Activated gamma-delta T cell treated with anti-CD3 and anti-CD28 coated beads, Interleukin-2, amount 50 U/mL, for 16 hours (primary cell): ENCODE data around the gene CALU.
A peak's percentile ranks its signal among the peaks of the same experiment; 100 is the strongest.

Experiments
- DNase-seq: peaks from one replicate; pipeline ENCODE4 v3.0.0-alpha.2; 2020; ENCODE audit warnings: low read depth

CALU gene

DNA sequence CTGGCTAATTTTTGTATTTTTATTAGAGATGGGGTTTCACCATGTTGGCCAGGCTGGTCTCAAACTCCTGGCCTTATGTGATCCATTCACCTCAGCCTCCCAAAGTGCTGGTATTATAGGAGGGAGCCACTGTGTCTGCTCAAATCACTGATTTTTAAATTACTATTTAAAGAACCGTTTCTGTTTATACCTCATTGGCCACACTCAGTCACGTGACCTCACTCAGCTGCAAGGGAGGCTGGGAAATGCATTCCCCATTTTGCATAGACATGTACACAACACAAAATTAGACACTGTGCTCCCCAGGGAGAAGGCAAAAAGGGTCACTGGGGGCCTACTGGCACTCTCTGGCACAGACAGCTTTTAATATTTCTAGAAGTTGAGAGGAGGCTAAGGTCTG is 13.6 kb upstream of the CALU start:
- DNase-seq, result no peak

DNA sequence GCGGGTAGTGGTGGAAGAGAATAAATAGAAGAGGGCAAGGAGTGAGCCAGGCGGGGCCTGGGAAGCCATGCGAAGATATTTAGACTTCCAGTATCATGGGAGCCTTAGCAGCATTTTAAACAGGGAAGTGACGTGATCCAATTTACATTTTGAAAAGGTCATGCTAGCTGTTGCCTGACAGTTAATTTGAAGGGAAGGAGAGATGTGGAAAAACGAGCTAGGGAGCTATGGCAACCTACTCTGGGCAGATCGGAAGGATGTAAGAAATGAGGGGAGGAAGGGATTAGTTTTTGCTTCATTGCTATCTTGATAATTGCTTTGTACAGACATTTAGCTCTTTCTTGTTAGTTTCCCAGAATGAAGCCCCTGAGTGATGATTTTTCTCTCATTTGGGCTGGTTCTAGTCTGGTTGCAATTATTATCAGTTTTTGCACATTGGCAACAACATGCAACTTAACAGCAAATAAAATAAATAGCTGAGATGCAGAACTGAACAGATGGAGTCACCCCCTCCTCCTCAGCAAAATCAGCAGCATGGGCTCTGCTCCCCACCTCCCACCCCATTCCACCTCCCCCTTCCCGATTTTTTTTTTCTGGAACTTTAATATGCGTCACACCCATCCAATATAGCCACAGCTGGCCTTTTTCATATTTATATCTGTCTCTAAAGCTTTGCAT is 13.0 kb upstream of the CALU start:
- no peak for DNase-seq

DNA sequence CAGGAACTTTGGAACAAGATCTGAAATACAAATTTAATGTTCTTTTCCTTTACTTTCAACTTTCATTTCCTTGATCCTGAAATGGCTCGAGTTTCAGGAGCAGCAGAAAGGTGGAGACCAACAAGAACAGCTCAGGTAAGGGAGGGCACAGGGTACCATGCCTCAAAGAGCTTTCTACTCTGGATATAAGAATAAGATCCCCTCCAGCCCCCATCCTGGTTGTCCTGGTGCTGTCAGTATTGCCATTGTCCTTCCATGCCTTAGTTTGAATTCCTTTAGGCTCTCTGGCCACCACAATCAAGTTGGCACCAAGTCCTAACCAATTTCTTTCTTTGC is 12.5 kb upstream of the CALU start:
- DNase-seq, result no peak

DNA sequence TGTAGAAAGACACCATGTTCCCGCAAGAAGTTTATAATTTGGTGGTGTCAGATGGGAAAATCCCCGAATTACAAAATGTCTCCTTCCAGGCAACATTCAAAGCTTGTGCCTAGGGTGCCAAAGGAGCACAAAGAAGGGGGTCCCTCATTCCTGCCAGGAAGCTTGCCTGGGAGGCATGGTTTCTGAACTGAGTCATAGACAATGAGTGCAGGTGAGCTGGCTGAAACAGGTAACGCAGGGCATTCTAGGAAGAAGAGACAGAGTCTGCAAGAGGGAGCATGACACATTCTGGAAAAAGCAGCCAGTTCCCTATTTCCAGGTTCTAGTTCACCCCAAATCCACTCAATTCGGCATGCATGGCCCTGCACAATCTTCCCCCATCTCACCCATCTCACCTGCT is 11.9 kb upstream of the CALU start:
- DNase-seq, result no peak

DNA sequence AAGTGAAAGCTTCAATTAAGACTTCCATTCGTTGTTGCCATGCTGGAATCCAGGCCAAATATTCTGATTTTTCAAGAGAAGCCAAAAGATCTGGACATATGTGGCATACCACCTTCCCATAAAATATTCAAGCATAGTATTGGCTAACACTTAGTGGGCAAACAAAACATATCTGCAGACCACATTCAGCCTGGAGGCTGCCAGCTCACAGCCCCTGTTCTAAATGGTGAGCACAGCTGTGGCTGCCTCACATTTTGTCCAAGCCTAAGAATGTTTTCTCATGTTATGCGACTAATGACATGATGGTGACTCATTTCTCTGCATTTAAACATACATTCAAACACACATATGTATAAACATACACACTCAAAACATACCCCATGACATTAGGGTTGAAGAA is 10.6 kb upstream of the CALU start:
- no peak for DNase-seq

DNA sequence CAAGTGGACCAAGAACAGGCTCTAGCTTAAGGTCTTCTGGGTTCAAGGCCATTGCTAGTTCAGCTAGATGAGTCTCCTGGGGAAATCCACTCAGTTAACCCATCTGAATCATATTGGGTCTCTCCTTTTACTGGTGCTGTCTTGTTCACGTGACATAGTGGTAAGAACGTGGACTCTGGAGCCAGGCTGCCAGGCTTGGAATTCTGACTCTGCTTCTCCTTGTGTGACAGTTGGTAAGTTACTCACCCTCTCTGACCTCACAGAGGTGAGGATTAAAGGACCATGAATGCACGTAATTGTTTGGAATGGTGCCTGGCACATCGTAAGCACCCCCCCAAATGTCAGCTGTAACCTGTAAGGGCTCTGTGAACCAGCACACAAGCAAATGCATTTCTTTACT is 9.7 kb upstream of the CALU start:
- no peak for DNase-seq

DNA sequence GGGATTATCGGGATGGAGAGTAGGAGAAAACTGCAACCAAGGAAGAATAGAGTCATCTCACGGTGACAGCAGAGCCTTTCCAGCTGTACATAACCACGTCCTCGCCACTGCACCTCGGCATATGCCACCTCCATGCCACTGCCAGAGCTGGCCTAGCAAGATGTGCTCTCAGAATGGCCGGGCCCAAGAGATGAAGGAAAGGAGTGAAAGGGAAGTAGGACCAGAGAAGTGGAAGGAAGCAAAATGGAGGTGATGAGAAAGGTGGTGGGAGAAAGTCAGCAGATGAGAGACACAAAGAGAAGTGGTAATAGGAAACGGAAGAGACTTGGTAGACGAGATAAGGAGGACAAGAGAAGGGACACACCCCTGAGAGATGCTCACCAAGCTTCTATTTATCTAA is 8.0 kb upstream of the CALU start:
- no peak for DNase-seq

DNA sequence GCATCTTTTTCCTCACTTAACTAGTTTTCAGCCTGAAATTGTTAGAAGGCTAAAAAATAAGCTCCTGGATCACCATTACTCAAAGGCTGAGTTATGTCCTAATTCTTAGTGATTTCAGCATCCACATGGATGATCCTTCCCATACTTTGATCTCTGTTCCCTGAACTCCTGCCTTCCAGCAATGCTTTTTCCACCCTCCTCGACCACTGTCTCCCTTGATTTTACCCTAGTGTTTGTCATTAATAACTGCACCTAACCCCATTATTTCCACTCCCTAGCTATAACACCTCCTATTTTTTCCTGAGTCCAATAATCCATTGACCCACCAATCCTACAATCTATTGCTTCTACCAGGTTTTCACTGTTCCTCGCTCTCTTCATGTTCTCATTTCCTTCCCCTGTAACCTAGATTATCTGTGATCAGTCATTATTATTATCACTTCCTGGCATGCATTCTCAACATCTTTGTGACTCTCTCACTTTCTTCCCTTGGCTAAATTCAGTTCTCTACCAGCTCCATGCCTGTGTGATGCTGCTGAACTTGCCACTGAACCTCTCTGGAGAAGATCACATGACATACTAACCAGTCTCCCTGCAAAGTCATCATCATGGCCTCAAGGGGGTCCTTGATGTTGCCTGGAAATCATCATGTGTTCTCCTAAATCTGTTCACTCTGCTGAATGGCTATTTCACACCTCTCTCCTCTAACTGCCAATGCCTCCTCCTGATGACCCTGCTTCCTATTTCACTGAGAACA is 6.5 kb upstream of the CALU start:
- DNase-seq, result no peak

DNA sequence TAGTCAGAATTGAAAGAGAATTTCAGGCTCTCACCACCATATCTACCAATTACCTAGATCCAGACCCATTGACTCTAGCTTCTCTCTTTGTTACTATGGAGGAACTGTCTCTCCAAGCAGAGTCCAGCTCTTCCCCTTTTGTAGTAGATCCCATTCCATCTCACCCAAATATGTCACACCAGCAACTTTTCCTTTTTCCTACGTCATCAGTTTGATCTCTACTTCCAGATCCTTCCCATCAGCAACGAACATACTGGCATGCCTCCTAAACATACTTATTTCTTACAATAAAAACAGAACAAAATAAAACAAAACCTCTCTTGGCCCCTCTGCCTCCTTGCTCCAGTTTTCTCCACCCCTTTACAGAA is 5.9 kb upstream of the CALU start:
- DNase-seq, result no peak

DNA sequence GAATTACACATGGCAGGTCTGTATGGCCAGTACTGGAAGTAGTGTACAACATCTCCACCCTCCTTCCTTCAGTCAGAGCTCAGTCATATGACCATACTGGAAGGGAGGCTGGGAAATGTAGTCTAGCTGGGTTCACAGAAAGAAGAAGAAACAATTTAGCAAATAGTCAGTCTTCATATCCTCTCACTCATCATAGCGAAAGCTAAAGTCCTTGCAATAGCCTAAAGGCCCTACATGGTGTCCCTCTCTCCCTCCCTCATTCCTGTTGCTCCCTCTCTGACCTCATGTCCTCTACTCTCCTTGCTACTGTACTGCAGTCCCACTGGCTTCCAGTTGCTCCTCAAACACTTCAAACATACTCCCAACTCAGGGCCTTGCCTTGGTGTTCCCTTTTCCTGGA is 4.3 kb upstream of the CALU start:
- no peak for DNase-seq

DNA sequence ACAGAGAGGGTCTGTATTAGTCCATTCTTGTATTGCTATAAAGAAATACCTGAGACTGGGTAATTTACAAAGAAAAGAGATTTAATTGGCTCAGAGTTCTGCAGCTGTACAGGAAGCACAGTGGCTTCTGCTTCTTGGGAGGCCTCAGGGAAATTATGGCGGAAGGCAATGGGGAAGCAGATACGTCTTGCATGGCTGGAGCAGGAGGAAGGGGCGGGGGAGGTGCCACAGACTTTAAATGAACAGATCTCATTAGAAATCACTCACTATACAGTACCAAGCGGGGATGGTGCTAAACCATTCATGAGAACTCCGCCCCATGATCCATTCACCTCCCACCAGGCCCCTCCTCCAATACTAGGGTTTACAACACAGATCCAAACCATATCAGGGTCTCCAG is 3.7 kb upstream of the CALU start:
- DNase-seq, result no peak

DNA sequence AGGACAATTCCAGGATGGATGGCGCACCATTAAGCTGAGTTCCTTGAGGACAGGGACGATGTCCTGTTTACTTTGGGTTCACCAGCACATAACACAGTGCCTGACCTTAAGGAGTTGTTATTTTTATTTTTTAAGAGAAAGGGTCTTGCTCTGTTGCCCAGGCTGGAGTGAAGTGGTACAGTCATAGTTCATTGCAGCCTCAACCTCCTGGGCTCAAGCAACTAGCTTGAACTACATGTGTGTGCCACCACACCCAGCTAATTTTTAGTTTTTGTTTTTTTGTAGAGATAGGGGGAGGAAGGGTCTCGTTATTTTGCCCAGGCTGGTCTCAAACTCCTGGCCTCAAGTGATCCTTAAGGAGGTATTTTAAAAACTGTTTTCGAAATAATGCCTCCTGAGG is 1.7 kb upstream of the CALU start:
- no peak for DNase-seq

DNA sequence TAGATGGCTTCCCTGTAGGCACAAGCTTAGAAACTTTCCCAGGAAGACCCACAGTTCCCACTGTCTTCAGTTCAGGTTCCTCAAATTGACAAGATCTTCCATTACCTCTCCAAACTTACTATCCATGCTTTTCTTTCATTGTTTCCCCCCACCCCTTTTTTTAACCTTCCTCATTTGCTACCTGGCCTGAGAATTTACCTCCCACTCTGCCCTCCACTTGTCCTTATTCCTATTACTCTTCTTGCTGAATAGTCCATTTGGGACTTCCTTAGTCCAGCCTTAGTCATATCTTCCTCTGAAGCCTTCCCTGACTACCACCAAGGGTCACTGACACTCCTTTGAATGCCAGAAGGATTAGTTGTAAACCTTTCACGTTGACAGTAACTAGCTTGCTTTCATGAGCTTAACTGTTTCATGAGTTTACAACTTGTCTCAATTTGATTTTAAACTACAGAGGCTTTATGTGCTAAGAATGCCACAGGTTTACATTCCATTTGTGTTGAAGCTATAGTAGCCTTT is 1.2 kb upstream of the CALU start:
- DNase-seq, result no peak

DNA sequence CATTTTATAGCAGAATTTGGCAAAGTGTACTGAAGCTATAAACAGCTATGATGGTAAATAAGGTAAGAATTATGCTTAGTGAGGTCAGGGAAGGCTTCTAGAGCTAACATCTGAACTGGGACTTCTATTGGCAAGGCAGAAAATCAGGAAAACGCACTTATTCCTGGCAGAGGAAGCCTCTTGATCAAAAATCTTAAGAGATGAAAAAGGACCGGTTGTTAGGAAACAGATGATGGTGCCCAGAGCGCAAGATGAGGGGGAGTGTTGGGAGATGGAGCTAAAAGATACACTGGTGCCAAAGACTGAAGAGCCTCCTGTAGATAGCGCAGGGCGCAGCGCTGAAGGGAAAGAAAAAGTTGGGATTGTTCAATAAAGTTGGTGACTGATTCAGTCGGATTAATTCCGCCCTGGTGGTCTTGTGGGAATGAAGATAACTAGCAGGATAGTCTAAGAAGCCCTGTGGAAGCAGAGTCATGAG is 550 bp upstream of the CALU start:
- DNase-seq, result peak; percentile 5

DNA sequence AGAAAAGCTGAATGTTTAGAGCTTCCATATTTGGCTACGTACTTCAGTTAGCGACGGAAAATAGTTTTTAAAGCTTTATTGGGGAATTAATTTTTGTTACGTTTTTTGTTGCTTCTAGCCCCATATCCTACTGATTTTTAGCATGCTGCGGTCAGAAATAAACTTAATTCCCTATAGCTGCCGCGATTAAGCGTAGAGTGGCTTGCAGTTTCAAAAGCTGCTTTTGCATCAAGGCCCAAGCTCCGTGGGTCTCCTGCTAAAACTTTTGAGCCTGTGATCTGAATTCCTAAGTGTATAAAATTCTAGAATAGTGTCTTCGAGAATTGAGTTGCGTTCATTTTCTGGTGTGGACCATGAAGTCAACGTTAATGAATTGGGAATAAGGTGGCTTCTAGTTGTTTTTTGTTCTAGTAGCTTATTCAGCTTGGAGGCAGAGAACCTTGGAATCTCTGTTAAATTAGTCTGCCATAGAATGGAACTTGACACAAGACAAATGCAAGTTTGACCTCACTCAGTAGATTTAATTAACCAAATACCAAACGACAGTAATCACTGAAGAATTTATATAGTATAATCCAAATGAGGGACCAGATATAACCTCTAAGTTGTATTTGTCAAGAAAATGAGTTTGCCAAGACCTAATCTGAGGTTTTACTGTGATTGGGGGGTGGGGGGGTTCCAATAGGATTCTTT is 977 bp downstream of the CALU start:
- DNase-seq, result no peak

DNA sequence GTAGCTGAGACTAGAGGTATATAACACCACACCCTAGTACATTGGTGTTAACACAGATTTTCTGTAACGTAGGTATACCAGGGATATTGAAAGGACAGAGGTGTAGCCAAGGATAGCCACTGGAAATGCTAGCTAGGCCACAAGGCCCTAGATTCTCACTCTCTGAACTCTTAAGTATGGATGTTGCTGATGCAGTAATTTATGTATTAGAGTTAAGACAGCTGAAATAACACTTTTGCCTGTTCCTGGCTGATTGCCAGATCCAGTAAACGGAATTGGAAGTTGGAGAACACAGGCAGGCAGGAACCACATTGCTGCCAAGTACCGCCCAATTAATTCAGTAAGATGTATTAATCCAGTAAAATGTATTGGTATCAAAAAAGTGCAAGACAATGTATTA is 1.8 kb downstream of the CALU start:
- no peak for DNase-seq

DNA sequence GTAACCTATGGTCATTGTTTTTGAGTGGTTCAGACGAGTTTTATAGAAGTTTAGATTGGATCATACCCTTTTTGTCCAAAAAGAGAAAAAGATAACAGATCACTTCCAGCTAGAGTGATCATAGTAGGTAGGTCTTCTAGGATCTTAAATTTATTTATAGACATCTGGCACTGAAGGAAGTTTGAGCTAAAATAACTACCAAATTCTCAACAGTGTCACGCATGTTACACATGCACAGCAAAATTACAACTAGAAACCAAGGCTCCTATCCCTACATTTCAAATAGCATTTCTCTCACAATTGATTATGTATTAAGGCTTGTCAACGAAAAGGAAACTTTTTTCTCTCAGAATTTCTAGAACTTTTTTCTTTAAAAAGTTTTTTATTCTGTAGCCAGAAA is 2.3 kb downstream of the CALU start:
- no peak for DNase-seq

DNA sequence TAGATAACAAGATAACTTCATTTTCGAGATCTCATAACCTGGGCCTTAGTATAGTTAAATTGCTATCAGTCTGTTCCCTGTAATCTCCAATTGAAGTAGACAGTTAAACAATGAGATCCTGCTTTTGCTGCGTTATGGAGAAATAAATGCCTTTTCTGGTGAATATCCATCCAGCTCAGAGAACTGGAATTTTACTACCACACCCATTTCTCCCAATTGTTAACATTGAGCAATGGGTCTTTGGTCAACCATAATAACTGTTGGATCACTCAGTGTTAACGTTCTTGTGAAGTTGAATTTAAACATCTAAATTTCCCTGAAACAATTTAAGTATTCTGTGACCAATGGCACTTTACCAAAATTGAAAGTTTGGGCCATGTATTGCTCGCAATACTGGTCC is 3.0 kb downstream of the CALU start:
- no peak for DNase-seq

DNA sequence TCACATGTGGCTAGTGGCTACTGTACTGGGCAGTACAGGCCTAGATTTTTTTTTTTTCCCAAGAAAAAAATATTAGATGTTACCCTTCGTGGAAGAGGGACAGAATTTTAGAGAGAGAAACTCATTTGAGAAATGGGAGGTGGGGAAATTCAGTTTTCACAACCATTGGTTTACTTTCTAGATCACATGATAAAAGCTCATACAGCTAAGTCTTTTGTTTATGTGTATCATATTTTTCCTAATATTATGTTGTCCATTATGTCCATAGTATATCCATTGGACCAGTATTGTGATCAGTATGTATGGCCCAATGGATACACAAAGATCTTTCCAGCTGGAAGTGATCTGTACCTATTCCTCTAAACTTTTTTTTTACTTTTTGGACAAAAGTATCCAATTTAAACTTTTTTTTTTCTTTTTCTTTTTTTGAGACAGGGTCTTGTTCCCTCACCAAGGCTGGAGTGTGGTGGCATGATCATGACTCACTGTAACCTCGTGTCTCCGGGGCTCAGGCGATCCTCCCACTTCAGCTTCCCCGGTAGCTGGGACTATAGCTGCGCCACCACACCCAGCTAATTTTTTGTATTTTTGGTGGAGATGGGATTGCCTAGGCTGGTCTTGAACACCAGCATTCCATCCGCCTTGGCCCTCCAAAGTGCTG is 4.1 kb downstream of the CALU start:
- no peak for DNase-seq

DNA sequence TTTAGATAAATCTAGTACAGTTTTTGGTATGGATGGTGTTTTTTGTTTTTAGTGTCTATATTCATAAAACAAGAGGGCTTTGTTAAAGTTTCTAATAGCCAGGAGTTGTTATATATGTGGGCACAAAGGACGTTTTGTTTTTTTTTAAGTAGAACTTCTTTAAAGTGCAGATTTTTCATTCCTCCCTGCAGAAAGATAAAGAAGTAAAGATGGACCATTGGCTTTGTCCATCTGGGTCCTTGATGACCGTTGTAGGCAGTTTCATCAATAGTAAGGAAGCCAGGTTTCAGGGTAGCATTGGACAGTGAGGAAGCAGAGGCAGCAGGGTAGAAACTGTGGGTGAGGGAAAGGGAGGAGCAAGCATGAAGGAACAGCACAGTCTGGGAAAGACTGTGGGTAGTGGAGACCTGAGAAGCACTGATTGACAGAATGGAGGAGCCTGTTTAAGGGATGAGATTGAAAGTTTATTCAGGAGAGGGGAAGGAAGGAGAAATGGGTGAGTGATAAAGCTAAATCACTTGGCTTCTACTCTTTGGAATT is 5.3 kb downstream of the CALU start:
- DNase-seq, result no peak

DNA sequence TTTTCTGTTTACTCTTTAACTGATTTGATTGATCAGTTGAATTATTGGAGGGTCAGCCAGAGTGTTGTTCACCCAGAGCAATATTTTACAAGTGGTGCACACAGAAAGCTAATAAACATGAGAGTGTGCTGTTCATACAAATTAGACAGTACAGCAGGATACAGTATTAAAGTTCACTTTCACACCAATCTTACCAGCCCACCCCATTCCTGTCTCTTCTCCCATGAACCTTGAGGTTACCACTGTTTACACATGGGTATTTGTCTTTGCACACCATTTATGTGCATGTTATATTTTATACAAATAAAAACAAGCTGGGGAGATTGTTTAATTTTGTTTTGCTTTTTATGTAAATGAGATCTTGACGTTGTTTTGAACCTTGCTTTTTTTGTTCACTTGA is 6.5 kb downstream of the CALU start:
- DNase-seq, result no peak

DNA sequence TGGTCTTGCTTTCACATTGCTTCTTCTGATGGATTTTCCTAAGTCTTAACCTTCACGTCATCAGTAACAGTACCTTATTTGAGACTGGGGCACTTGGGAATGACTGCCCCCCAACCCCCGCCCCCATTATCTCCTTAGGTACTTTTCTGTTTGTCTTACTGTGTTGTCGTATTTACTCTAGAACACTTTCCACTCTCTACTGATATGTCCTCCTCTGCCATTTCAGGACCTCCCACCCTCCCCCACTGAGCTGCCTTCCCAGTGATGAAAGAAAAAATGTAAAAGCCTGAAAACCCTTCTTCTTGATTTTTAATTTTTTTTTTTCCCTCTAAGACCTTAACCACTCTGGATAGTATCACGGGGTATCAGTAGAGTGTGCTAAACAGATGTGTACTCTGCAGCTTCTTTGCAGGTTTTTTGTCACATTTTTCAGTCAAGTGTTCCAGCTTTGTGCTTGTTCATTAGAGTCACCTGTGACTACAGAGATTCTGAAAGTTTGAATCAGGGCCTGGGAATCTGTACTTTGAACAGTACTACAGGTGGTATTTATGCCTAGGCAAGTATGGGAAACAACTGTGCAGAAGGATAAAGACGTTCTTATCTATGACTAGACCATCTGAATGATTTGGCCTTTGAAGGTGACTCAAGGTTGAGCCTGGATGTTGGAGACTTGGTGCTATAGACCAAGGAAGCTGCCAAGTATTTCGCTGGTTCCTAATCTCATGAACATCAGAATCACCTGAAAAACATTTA is 8.3 kb downstream of the CALU start:
- no peak for DNase-seq
